Stimulated activated CD4-positive, alpha-beta T cell treated with anti-CD3 and anti-CD28 coated beads, Interleukin-2, amount 100 ng/mL, for 4 hours (primary cell): ENCODE measurements around the gene C19orf18.
A peak's percentile ranks its signal among the peaks of the same experiment; 100 is the strongest.
"Not testable (repeated sequence)": the region's sequence is repeated elsewhere in the genome, so short reads cannot be mapped to it uniquely, and the experiment has no call there.

ENCODE experiments used
- DNase-seq: peaks from one replicate; pipeline ENCODE4 v3.0.0-alpha.2; 2020; ENCODE audit warnings: low read depth

The C19orf18 gene

DNA sequence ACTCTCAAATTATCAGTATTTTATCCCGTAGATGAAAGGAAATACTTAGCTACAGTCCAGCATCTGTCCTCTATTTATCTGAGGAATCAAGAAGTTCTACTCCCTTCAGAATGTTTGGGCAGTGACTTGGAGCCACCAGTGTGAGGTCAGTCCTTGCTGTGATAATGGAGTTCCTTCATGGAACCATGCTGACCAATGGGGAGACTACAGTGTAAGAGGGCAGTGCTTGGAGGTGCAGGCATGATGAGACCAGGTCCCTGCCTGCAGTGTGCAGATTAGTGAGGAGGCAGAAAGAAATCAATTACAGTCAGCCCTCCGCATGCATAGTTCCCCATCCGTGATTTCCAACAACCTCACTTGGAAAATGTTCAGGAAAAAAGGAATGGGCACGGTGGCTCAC lies at the start of gene C19orf18:
C19orf18 (minus strand) TSS at position 101 of the 400 bp plus-strand sequence. CDS start 102 bp downstream, outside the sequence.
- DNase-seq: no peak

DNA sequence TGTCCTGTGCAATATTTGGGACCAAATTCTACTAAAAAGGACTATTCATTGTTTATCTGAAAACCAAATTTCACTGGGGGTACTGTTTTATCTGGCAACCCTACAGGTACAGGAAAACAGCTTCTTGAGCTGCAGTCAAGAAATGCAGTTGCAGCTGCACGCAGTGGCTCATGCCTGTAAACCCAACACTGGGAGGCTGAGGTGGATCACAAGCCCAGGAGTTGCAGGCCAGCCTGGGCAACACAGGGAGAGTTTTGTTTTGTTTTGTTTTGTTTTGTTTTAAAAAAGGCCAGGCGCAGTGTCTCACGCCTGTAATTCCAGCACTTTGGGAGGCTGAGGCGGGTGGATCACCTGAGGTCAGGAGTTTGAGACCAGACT lies 47.9 kb upstream of the C19orf18 start:
- DNase-seq: no peak

DNA sequence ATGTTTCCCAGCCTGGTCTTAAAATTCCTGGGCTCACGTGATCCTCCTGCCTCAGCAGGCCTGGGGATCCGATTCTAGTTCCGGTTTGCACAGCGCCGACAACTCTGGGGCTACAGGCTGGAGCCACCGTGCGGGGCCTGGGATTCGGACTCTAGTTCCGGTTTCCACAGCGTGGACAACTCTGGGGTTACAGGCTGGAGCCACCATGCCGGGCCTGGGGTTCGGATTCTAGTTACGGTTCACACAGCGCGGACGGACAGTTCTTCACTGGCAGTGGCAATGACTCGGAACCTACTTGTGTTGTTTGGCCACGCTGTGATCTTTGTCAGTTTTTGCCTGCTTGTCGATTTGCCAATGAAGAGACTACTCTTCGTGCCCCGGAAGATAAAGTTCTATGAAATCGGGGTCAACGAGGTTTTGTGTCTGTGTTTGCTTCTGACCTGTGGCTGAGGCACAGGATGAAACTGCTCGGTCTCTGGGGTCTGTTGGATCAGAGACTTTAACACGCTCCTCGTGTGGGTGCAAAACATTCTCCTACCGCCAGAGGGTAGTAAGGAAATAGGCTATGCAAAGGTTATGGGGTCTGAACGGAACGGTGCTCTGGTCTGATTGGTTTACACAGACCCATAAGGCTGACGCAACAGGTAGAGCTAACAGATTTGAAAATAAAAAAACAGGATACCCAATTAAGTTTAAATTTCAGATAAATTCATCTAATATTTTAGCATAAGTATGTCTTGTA lies 47.4 kb upstream of the C19orf18 start:
- peak; percentile 23 for DNase-seq

DNA sequence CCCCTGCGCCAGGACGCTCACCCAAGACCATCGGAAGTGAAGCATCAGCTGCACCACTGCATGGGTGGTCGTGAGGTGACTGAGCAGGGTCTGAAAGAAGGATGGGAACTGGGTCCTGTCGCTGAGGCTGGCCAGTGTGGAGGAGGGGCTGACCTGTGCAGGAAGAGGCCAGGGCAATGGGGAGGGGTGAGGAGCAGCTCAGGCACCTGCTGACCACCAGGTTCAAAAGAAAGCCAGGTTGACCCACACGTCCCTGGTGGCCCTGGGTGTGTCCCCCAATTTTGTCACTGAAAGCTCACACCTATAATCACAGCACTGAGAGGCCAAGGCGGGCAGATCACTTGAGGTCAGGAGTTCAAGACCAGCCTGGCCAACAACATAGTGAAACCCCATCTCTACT lies 45.8 kb upstream of the C19orf18 start:
- no peak for DNase-seq

DNA sequence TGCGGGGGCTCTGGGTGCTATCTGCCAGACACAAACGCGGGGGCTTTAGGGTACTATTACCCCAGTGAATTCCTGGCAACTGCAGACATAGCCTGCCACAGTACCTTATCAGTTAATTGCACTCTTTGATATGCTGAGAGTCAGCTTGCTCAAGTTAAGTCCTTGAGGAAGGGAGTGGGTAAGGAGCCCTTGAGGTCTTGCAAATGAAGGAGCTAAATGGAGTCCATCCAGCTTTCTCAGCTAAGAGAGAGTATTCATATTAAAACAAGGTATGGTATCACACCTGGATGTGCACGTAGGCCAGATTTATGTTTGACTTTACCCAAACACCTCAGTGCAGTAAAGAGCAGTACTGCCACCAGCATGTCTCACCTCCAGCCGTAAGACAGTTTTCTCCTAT lies 39.8 kb upstream of the C19orf18 start:
- DNase-seq: no peak

DNA sequence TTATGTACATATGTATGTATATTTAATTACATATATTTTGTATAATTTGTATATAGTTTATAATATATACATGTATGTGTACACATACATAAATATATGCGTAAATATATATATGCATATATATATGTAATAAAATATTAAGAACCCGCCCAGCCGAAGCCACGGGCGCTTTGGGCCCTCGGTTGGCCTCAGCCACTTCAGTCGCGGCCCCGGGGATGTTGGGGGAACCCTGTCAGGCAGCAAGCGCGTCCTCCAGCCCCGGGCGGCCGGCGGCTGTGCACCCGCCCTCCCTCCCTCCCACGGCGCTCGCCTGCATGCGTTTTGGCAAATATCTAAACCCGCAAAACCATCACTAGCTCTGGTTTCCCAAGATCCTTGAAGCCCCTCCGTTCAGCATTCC lies 36.2 kb upstream of the C19orf18 start:
- no peak for DNase-seq

DNA sequence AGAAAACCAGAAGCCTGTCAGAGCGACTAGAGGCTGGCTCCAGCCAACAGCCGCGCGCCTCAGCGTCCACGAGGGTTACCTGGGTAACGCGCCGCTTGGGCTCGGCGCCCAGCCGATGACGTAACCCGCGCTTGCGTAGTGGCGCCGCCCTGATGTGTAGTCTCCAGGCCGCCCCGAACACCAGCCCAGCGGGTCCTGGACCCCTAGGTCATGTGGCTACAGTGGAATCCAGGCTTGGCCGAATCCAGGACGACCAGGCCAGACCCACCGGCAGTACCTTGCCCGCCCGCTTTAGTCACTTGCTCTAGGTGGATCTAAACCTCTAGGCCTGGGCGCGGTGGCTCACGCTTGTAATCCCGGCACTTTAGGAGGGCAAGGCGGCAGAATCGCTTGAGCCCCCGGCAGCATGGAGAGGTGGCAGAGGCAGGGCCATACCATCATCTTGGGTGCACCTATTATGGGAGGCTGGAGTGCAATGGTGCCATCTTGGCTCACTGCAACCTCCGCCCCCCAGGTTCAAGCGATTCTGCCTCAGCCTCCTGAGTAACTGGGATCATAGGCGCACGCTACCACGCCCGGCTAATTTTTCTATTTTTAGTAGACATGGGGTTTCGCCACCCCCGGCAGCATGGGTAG lies 35.5 kb upstream of the C19orf18 start:
- DNase-seq: peak; percentile 23

DNA sequence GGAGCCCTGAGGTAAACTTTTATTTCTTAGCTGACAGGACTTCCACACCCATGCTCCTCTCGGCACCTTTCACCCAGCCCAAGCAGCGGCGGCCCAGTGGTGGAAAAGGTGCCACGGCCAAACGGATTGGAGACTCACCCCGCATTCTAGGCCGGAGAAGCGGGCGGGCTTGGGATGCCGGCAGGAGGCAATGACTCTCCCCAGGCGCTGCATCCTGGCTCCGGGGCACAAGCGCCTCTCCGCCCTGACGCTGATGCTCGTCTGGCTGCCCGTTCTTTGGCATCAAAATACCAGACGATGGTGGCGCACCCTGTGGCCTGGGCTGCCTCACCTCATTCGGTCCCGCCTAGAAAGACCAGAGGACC lies 34.9 kb upstream of the C19orf18 start:
- no peak for DNase-seq

DNA sequence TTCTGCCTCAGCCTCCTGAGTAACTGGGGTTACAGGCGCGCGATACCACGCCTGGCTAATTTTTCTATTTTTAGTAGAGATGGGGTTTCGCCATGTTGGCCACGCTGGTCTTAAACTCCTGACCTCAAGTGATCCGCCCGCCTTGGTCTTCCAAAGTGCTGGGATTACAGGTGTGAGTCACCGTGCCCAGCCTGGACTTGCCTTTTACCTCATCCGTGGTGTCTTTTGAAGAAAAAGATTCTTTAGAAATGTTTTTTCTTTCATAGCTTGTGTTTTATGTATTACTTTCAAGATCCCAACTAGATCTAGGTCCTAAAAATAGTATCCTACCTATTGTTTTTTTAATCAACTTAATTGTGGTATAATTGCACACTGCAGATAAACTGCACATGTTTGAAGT lies 34.5 kb upstream of the C19orf18 start:
- DNase-seq: not testable (repeated sequence)

DNA sequence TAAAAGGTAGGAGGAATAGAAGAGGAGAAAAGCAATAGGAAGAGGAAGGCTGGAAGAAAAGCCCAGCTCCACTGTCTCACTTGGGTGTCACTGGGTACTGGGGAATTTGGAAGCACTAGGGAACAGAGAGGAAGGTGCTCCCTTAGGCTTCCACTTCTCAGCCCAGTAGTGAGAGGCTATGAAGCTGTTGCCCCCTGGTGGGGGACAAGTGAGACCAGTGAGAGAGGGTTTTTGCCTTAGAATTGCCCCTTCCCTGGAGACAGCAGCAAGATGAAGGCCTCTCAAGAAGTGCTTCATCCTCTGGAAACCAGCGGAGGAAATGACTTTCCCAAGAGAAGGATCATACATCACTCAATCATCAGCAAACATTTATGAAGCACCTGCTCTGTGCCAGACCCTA lies 33.0 kb upstream of the C19orf18 start:
- DNase-seq: no peak

DNA sequence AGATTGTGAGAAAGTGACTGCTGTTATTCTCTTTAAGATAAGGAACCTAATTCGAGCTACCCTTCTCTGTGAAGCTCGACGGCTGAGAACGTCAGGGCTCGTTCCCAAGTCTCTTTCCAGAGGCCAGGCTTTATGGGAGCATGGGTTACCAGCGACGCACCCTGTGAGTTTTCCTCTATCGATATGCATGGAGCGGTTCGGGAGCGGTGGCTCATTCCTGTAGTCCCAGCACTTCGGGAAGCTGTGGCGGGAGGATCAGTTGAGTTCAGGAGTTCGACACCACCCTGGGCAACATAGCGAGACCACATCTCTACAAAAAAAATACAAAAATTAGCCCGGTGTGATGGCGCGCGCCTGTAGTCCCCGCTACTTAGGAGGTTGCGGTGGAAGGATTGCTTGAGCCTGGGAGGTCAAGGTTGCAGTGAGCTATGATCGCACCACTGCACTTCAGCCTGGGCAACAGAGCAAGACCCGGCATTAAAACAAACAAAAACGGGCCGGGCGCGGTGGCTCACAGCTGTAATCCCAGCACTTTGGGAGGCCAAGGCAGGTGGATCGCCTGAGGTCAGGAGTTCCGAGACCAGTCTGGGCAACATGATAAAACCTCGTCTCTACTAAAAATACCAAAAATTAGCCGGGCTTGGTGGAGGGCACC lies 29.0 kb upstream of the C19orf18 start:
- no peak for DNase-seq

DNA sequence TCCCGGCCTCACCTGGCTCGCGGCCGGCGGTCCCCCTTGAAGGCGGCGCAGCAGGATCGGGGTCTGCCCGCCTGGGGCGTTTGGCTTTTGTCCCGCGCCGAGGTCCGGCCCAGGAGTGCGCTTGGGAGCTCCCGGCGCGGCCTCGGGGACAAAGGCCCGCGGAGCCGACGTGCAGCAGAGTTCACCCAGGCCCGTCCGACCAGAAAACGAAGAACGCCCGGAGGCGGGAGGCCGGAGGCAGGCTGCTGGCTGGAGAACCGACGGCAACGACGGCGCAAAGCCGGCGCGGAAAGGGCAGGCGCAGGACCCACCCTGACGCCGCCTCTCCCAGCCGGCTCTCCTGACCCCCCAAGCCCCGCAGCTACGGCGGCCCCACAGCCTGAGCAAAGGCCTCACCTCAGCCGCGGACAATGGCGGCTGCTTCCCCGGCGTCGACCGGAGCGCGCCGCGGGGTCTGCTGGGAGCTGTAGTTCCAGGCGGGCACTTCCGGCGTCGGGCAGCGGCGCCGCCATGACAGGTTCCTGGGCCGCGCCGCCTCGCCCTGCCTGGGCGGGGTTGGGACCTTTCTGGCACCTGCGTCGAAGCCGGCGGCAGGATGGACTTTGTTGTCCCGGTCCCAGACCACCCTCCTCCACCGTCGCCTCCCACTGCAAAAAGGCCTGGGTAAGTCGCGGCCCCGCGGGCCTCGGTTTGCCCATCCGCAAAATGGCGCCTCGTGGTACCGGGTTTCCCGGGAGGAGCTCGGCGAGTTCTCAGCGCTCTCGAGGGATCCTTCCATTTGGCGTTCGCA lies 28.2 kb upstream of the C19orf18 start, which contains the start of gene ZNF606:
ZNF606 (minus strand) TSS at position 437 of the 790 bp plus-strand sequence. CDS start 1,501 bp downstream, outside the sequence.
- DNase-seq: peak; percentile 74

DNA sequence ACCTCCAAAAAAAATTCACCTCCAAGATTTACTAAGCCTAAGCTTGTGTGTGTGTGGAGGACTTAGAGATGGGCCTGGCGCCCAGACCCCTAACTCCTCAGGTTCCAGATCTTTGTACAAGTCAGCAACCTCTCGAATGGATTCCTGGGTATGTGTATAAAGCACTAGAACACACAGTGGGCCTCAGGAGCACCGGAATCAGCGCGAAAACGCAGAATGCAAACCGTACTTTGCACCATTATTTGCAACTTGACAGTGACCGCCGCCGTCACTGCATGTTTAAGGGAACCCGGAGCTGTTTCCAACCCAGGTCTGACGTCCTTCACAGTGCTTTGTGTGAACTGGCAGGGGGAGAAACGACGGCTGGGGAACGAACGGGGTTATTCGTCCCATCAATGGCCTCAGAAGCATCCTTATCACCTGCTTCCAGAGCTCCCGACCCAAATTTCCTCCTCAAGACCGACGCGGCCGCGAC lies 27.6 kb upstream of the C19orf18 start:
- DNase-seq: no peak

DNA sequence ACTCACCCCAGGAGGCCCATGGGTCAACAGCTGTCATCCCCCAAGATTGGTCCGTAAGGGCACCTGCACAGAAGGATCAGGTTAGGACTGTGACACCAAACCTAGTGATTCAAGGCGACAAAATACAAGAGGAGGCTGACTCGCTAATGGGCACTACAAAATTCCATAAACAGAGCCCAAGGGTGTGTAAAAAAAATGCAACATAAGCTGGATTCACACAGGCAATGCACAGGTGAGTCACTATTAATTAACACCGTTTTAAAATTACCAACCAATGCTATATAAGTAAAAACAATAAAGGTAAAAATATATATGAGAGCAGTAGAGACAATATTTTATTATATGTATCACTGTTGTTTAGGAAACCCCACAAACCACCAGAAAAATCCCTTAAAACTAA lies 26.3 kb upstream of the C19orf18 start:
- DNase-seq: no peak

DNA sequence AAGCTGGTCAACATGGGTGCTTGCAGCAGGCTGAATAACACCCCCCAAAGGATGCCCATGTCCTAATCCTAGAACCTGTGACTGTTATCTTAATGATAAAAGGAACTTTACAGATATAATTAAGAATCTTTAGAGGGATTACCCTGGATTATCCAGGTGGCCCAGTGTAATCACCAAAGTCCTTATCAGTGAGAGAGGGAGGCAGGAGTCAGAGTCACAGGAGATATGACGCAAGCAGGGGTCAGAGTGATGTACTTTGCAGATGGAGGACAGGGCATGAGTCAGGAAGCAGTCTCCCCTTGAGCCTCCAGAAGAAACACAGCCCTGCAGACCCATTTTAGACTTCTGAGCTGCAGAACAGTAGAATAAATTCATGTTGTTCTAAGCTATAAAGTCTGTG lies 18.5 kb upstream of the C19orf18 start:
- no peak for DNase-seq

DNA sequence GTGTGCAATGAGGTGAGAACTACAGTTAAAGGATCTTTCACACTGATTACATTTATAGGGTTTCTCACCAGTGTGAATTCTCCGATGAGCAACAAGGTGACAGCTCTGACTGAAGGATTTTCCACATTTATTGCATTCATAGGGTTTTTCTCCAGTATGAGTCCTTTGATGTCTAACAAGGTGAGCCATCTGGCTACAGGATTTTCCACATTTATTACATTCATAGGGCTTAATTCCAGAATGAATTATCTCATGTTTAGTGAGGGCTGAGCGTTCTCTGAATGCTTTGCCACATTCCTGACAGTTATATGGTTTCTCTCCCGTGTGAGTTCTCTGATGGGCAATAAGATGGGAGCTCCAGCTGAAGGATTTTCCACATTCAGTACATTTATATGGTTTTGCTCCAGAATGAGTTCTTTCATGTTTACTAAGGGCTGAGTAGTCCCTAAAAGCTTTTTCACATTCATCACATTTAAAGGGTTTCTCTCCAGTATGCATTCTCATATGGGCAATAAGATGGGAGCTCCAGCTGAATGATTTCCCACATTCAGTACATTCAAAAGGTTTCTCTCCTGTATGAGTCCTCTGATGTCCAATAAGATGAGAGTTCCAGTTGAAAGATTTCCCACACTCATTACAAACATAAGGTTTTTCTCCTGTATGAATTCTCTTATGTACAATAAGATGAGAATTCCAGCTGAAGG lies 4.4 kb upstream of the C19orf18 start:
- DNase-seq: no peak

DNA sequence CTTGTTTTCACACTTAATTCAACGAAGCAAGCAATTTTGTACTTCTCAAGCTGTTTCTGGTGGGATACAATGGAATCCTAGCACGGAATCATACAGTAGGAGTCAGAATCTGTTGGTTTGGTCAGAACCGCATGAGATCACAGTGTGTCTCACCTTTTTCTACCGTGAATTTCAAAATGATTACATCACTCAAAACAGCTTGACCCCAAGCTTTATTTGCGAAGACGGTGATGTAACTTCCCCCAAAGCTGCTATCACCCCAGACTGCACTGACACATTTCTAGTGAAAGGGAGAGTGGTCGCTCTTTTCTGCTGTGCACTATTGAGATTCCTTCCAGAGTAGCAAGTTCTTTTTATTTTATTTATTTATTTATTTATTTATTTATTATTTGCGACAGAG lies 9.6 kb downstream of the C19orf18 start:
- DNase-seq: no peak

DNA sequence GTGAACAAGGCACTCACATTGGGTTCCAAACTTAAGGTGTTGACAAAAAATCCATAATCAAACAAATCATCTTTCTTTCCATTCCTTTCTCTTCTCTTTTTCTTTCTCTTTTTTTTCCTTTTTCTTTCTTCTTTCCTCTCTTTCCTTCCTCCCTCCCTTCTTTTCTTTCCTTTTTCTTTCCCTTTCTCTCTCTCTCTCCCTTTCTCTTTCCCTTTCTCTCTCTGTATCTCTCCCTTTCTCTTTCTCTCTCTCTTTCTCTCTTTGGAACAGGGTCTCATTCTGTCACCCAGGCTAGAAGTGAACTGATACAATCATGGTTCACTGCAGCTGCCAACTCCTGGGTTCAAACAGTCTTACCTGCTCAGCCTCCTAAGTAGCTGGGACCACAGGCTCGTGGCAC lies 12.5 kb downstream of the C19orf18 start:
- DNase-seq: no peak

DNA sequence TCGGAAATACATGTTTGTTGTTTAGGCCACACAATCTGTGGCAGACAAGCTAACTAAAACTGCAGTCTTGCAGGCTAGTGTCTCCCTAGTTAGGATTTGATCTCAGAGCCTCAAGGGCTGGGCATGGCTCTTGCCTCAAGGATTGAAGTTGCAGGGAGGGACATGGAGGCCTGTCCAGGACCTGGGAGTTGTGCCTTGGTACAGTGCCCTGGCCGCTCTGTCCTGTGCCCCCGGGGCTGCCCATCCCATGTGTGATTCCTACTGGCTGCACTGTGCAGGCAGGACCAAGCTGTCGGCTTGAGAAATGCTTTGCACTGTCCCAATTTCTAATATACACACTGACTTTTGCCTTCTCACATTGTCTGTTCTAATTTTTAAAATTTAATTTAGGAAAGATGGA lies 19.3 kb downstream of the C19orf18 start:
- no peak for DNase-seq

DNA sequence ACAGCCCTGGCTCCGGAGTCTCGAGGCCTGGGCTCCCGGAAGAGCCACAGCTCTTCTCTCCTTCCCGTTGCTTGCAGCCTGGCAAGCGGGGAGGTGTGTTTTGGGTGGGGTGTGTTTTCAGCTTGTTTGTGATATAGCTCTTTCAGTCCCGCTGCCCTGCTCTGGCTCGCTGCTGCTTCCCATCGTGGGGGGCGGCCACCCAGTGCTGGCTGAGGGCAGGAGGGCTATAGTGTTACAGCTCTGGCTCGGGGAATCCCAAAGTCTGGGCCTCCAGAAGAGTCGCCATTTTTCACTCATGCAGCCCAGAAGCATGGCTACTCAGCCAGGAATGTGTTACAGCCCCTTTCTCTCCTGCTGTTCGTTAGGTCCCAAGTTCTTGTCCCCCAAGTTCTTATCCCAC lies 24.6 kb downstream of the C19orf18 start:
- no peak for DNase-seq

DNA sequence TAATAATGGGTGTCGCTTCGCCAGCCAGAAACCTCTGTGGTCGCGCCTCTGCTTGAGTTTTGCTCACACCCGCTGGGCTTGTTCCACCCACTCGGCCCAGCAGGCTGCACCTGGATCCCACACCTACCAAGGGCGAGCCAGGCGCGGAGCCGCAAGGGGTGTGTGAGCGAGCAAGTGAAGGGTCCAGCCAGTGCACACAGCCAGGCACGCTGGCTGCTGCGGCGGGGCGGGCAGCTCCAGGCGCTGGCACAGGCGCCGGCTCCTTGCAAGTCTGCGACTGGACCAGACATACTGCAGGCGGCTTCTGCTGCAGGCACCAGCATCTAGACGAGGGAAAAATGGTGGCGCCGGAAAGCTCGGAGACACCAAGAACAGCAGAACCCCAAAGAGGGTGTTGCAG lies 25.0 kb downstream of the C19orf18 start:
- no peak for DNase-seq
